Tibial nerve (tissue), 4 donors: ENCODE results near the gene CYTH3. TPM values are rescaled to one million over a fixed set of nuclear protein-coding genes. Genes with fewer than 3 reads are reported as not detected.
"Not testable (repeated sequence)": the region's sequence is repeated elsewhere in the genome, so short reads cannot be mapped to it uniquely, and the experiment has no call there.

ENCODE experiments used
- DNase-seq, 2 donors: peaks; one replicate each; pipeline ENCODE4 v3.0.0-alpha.2; 2019; ENCODE audit warnings: low spot score in 2 of 2
- H3K27ac ChIP-seq, 4 donors: fragments of 200-600 bp; sonication (generic) in 3 of 4; one replicate each; pipeline ENCODE4 v1.5.1; 2017 to 2019; ENCODE audit warnings: mild to moderate bottlenecking in 1 of 4
- H3K27me3 ChIP-seq, 2 donors: fragments of 200-600 bp; sonication (generic) in 1 of 2; one replicate each; pipeline versions ENCODE4 v1.5.1 to v1.6.0; 2017 to 2019
- H3K36me3 ChIP-seq, 3 donors: fragments of 200-600 bp; sonication (generic); one replicate each; pipeline ENCODE4 v1.5.1; 2018 to 2019
- H3K4me1 ChIP-seq, 4 donors: fragments of 200-600 bp; sonication (generic) in 3 of 4; one replicate each; pipeline ENCODE4 v1.5.1; 2017 to 2019
- H3K4me3 ChIP-seq, 4 donors: fragments of 200-600 bp; sonication (generic) in 3 of 4; one replicate each; pipeline ENCODE4 v1.5.1; 2017 to 2019; ENCODE audit warnings: mild to moderate bottlenecking in 1 of 4, moderate library complexity in 1 of 4
- H3K9me3 ChIP-seq, 4 donors: fragments of 200-600 bp; sonication (generic) in 3 of 4; one replicate each; pipeline ENCODE4 v1.5.1; 2017 to 2019
- CTCF ChIP-seq, 5 experiments: fragments of 200-600 bp in 3 of 5; fragments of 450-650 bp in 2 of 5; sonication (generic) in 3 of 5; IDR thresholded peaks; one replicate each; pipeline ENCODE4 v1.5.1; 2016 to 2019; ENCODE audit warnings: antibody characterized with exemption in 5 of 5, mild to moderate bottlenecking in 3 of 5, moderate library complexity in 2 of 5
- EP300 ChIP-seq, 2 donors: sonication (generic); formaldehyde crosslinking; IDR thresholded peaks; one replicate each; pipeline ENCODE4 v1.6.1; 2017; ENCODE audit warnings: antibody characterized with exemption in 2 of 2, mild to moderate bottlenecking in 1 of 2
- POLR2A ChIP-seq, 2 donors: fragments of 450-650 bp; IDR thresholded peaks; one replicate each; pipeline ENCODE4 v1.6.1; 2017; ENCODE audit warnings: antibody characterized with exemption in 2 of 2, mild to moderate bottlenecking in 2 of 2, moderate library complexity in 2 of 2
- WGBS, 2 donors: methylation state at CpG; one replicate each; pipeline ENCODE4 v1.1.5; 2018; 5-methylcytosine and 5-hydroxymethylcytosine counted together
- total RNA-seq, 4 donors: library from RNA; depleted of rRNA; stranded (reverse); fragments of >200 nt; gene quantifications; one replicate each; pipeline ENCODE4 v1.1.0, GENCODE V29; 2016

CYTH3 gene
- total RNA-seq, 4 donors from 2014 or later, result 49.2 to 61.2 (median 53.2) TPM

GRCh38 chr7:6197801-6198551 is 74.4 kb downstream of the CYTH3 start:
- Histone ChIP-seq H3K4me3 (no peak overlapping the region), H3K36me3 (no peaks in the 10 kb centered on the region), H3K27ac (no peak overlapping the region), H3K4me1 (peaks cover 0 to 45% (median 11%) of the 10 kb centered on the region in 4 donors), H3K27me3 (no peaks in the 10 kb centered on the region), H3K9me3 (no peaks in the 10 kb centered on the region)
- no peak for TF ChIP-seq EP300 (IDR thresholded peaks at IDR 0.05)
- no peak for TF ChIP-seq POLR2A (IDR thresholded peaks at IDR 0.05)
- TF ChIP-seq CTCF (IDR thresholded peaks at IDR 0.05), result no peak
- no peak for DNase-seq
- 76 to 84% methylated on average over 8 of the region's 8 CpGs for WGBS, 2 donors

GRCh38 chr7:6193709-6194108 is 78.7 kb downstream of the CYTH3 start:
- WGBS, 2 donors, result 57 to 67% methylated on average over 8 of the region's 8 CpGs
- H3K27ac ChIP-seq, result no peak overlapping the region
- peaks cover 0 to 31% (median 8%) of the 10 kb centered on the region in 4 donors for H3K4me1 ChIP-seq
- TF ChIP-seq CTCF (IDR thresholded peaks at IDR 0.05), result no peak
- no peak for TF ChIP-seq EP300 (IDR thresholded peaks at IDR 0.05)
- no peak for TF ChIP-seq POLR2A (IDR thresholded peaks at IDR 0.05)
- H3K36me3 ChIP-seq, result peaks cover 0 to 13% (median 0%) of the 10 kb centered on the region in 3 donors
- H3K4me3 ChIP-seq, result no peak overlapping the region
- DNase-seq, result no peak
- no peaks in the 10 kb centered on the region for H3K9me3 ChIP-seq
- no peaks in the 10 kb centered on the region for H3K27me3 ChIP-seq

- H3K27me3 ChIP-seq, H3K4me3 ChIP-seq, H3K9me3 ChIP-seq, DNase-seq, H3K27ac ChIP-seq: not testable (repeated sequence)
- 64% methylated on average over 7 of the region's 7 CpGs for WGBS, 2 donors
- peaks cover 0 to 17% (median 0%) of the 10 kb centered on the region in 4 donors for H3K4me1 ChIP-seq
- H3K36me3 ChIP-seq, result peaks cover 0 to 38% (median 0%) of the 10 kb centered on the region in 3 donors
Observed at GRCh38 chr7:6190563-6190962, 81.9 kb downstream of the CYTH3 start.

GRCh38 chr7:6188389-6188788 is 84.0 kb downstream of the CYTH3 start:
- 84 to 90% methylated on average over 5 of the region's 5 CpGs for WGBS, 2 donors
- H3K4me1 ChIP-seq, result peaks cover 0 to 17% (median 0%) of the 10 kb centered on the region in 4 donors
- DNase-seq, result no peak

GRCh38 chr7:6186577-6186976 is 85.8 kb downstream of the CYTH3 start:
- no peak for DNase-seq
- no peak for TF ChIP-seq POLR2A (IDR thresholded peaks at IDR 0.05)
- TF ChIP-seq EP300 (IDR thresholded peaks at IDR 0.05), result no peak
- TF ChIP-seq CTCF (IDR thresholded peaks at IDR 0.05), result no peak
- WGBS, 2 donors, result 34 to 53% methylated on average over 11 of the region's 11 CpGs
- peaks cover 0 to 50% (median 0%) of the 10 kb centered on the region in 3 donors for H3K36me3 ChIP-seq
- H3K27me3 ChIP-seq, result no peaks in the 10 kb centered on the region
- H3K4me3 ChIP-seq, result no peak overlapping the region
- H3K27ac ChIP-seq, result no peak overlapping the region
- no peaks in the 10 kb centered on the region for H3K9me3 ChIP-seq
- peaks cover 0 to 15% (median 0%) of the 10 kb centered on the region in 4 donors for H3K4me1 ChIP-seq

More at GRCh38 chr7:6188389-6188788, 84.0 kb downstream of the CYTH3 start:
- no peak overlapping the region for H3K27ac ChIP-seq
- no peaks in the 10 kb centered on the region for H3K9me3 ChIP-seq
- no peaks in the 10 kb centered on the region for H3K27me3 ChIP-seq
- H3K4me3 ChIP-seq, result no peak overlapping the region
- H3K36me3 ChIP-seq, result peaks cover 0 to 38% (median 0%) of the 10 kb centered on the region in 3 donors
- no peak for TF ChIP-seq EP300 (IDR thresholded peaks at IDR 0.05)

- Histone ChIP-seq H3K4me1 (peaks cover 0 to 12% (median 7%) of the 10 kb centered on the region in 4 donors), H3K36me3 (peaks cover 0 to 36% (median 0%) of the 10 kb centered on the region in 3 donors), H3K27me3 (no peaks in the 10 kb centered on the region), H3K27ac (no peak overlapping the region), H3K4me3 (no peak overlapping the region), H3K9me3 (no peaks in the 10 kb centered on the region)
- no peak for DNase-seq
- WGBS, 2 donors, result 71 to 76% methylated on average over 10 of the region's 10 CpGs
- no peak for TF ChIP-seq POLR2A (IDR thresholded peaks at IDR 0.05)
- TF ChIP-seq CTCF (IDR thresholded peaks at IDR 0.05), result no peak
- TF ChIP-seq EP300 (IDR thresholded peaks at IDR 0.05), result no peak
Observed at GRCh38 chr7:6182993-6183392, 89.4 kb downstream of the CYTH3 start.
